OCI-LY3 (cell line): ENCODE measurements around the gene TLE6.

Experiments
- EZH2phosphoT487 ChIP-seq: fragments of 200-600 bp; shearing (Covaris generic); IDR thresholded peaks from 2 replicates; pipeline ENCODE4 v1.6.1; 2018; ENCODE audit warnings: antibody characterized with exemption, mixed run types, low read depth
- TF ChIP-seq, protein P1 (sequence below): fragments of 200-600, 300-600 bp; sonication (generic); IDR thresholded peaks from 2 replicates; pipeline ENCODE4 v1.5.1; 2014; ENCODE audit warnings: antibody characterized with exemption, low read length, low read depth

GRCh38 chr19:3005345-3005744, 28.0 kb downstream of the TLE6 start:
- TF ChIP-seq, protein P1, sequence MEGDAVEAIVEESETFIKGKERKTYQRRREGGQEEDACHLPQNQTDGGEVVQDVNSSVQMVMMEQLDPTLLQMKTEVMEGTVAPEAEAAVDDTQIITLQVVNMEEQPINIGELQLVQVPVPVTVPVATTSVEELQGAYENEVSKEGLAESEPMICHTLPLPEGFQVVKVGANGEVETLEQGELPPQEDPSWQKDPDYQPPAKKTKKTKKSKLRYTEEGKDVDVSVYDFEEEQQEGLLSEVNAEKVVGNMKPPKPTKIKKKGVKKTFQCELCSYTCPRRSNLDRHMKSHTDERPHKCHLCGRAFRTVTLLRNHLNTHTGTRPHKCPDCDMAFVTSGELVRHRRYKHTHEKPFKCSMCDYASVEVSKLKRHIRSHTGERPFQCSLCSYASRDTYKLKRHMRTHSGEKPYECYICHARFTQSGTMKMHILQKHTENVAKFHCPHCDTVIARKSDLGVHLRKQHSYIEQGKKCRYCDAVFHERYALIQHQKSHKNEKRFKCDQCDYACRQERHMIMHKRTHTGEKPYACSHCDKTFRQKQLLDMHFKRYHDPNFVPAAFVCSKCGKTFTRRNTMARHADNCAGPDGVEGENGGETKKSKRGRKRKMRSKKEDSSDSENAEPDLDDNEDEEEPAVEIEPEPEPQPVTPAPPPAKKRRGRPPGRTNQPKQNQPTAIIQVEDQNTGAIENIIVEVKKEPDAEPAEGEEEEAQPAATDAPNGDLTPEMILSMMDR: no peak
- TF ChIP-seq EZH2phosphoT487: no peak
